NCI-H1436 (cell line): Measurements from ENCODE around the gene FOXJ3.
A peak's percentile ranks its signal among the peaks of the same experiment; 100 is the strongest.

Source experiments
- DNase-seq: peaks from one replicate; lab custom pipeline; 2025; lab: John Stamatoyannopoulos, UW

Gene FOXJ3

GRCh38 chr1:42335050-42335808 lies at the start of gene FOXJ3:
FOXJ3 (minus strand) TSS chr1:42335235; CDS start chr1:42311093, 24,142 bp downstream.
- DNase-seq, result peak; percentile 95

GRCh38 chr1:42381280-42381673 lies 46.2 kb upstream of the FOXJ3 start:
- DNase-seq, result no peak

- peak; percentile 83 for DNase-seq
Measured at GRCh38 chr1:42380586-42381279, 45.7 kb upstream of the FOXJ3 start, which contains the start of gene RIMKLA. RIMKLA (plus strand) TSS chr1:42380792; CDS start chr1:42380935, 143 bp downstream.

GRCh38 chr1:42379794-42380585 lies 45.0 kb upstream of the FOXJ3 start:
- peak; percentile 58 for DNase-seq

- DNase-seq, result no peak
Measured at GRCh38 chr1:42372796-42373195, 37.8 kb upstream of the FOXJ3 start.

- no peak for DNase-seq
Measured at GRCh38 chr1:42370876-42371549, 36.0 kb upstream of the FOXJ3 start.

- no peak for DNase-seq
Measured at GRCh38 chr1:42369471-42369870, 34.4 kb upstream of the FOXJ3 start.

GRCh38 chr1:42368096-42368795 lies 33.2 kb upstream of the FOXJ3 start:
- no peak for DNase-seq

GRCh38 chr1:42365118-42365517 lies 30.1 kb upstream of the FOXJ3 start:
- no peak for DNase-seq

GRCh38 chr1:42364542-42364941 lies 29.5 kb upstream of the FOXJ3 start:
- no peak for DNase-seq

GRCh38 chr1:42364089-42364488 lies 29.1 kb upstream of the FOXJ3 start:
- DNase-seq, result no peak

GRCh38 chr1:42359466-42359865 lies 24.4 kb upstream of the FOXJ3 start:
- DNase-seq, result no peak

- no peak for DNase-seq
Measured at GRCh38 chr1:42358791-42359190, 23.8 kb upstream of the FOXJ3 start.

- DNase-seq, result no peak
Measured at GRCh38 chr1:42350086-42350485, 15.1 kb upstream of the FOXJ3 start.

- peak; percentile 72 for DNase-seq
Measured at GRCh38 chr1:42348498-42348897, 13.5 kb upstream of the FOXJ3 start.

GRCh38 chr1:42343049-42343448 lies 8.0 kb upstream of the FOXJ3 start:
- DNase-seq, result no peak

- DNase-seq, result peak; percentile 77
Measured at GRCh38 chr1:42340901-42341300, 5.9 kb upstream of the FOXJ3 start.

- peak; percentile 97 for DNase-seq
Measured at GRCh38 chr1:42340093-42340492, 5.1 kb upstream of the FOXJ3 start.

- peak; percentile 7 for DNase-seq
Measured at GRCh38 chr1:42336978-42337377, 1.9 kb upstream of the FOXJ3 start.

- DNase-seq, result peak; percentile 23
Measured at GRCh38 chr1:42335809-42336518, 929 bp upstream of the FOXJ3 start.
